GM18520 (cell line): ENCODE results near the gene ALDH9A1.
"Not testable (repeated sequence)": the region's sequence is repeated elsewhere in the genome, so short reads cannot be mapped to it uniquely, and the experiment has no call there.

Source experiments
- ATAC-seq: cut with Tn5 transposase; IDR thresholded peaks from one replicate; pipeline ENCODE4 v1.9.1; 2021; ENCODE audit not compliant: unreplicated experiment

ALDH9A1 gene

DNA sequence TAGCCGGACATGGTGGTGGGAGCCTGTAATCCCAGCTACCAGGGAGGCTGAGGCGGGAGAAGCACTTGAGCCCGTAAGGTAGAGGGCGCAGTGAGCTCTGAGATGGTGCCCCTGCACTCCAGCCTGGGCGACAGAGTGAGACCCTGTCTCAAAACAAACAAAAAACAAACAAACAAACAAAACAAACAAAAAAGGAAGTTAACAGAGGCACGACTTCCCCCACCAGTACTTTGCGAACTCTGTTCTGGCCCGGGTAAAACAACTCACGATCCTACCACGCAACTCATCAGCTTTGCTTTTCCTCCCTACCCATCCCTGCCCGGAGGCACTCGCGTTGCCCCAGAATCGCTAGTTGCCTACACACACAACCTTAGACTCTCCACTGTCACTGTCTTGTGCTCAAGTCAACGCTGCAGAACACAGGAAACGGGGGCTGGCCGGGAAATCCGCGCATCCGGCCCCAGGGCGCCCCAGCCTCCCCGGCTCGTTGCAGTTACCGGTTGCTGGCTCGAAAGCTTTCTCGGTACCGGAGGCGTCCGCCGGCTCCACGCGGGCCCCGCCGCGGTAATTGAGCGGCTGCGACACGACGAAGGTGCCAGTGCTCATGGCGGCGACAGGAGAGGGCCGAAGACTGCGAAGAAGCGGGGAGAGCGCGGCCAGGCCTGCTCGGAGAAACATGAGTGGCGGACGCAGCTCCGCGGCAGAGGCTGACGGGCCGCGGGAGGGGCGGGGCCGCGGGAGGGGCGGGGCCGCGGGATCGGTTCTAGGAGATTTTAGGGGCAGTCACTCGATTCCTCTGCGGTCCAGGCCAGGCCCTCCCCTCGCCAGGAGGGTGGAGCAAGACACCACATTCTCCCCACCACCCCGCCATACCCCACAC is at the start of gene ALDH9A1:
Gene ALDH9A1 (minus strand): TSS at position 682 of the 880 bp plus-strand sequence. CDS start 4 bp downstream, at position 678.
- ATAC-seq, result peak; percentile 82

DNA sequence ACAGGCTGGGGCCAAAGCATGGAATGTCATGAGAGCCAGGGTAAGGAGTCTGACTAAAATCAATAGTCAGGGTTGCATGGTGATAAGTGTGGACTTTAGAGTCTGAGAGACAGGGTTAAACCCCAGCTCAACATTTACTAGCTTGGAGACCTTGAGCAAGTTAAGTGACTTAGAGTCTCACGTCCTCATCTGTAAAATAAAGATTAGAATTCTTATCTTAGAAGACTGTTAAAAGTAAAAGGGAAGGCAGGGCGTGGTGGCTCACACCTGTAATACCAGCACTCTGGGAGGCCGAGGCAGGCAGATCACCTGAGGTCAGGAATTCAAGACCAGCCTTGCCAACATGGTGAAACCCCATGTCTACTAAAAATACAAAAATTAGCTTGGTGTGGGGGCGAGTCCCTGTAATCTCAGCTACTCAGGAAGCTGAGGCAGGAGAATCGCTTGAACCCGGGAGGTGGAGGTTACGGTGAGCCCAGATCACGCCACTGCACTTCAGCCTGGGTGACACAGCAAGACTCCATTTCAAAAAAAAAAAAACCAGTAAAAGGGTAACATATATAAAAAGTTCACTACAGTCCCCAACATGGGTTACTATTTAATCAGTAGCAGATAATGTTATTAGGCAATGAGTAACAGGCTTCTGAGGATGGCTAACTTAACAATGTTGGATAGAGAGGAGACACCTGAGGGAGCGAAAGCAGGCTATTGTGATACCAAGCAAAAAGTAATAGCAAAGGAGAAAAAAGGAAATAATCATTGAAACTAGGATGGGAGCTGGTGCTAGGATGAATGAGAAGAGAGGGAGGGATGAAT is 49.5 kb upstream of the ALDH9A1 start:
- no peak for ATAC-seq

DNA sequence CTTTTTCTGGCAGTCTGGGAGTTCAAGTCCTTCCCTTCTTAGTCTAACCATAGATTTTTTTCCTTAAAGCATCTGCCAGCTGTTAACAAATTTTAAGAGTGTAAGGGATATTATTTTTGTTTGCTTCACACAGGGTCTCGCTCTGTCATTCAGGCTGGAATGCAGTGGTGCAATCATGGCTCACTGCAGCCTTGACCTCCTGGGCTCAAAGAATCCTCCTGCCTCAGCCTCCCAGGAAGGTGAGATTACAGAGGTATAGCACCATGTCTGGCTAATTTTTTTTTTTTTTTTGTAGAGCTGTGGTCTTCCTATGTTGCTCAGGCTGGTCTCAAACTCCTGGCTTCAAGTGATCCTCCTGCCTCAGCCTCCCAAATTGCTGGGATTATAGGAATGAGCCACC is 46.6 kb upstream of the ALDH9A1 start:
- not testable (repeated sequence) for ATAC-seq

DNA sequence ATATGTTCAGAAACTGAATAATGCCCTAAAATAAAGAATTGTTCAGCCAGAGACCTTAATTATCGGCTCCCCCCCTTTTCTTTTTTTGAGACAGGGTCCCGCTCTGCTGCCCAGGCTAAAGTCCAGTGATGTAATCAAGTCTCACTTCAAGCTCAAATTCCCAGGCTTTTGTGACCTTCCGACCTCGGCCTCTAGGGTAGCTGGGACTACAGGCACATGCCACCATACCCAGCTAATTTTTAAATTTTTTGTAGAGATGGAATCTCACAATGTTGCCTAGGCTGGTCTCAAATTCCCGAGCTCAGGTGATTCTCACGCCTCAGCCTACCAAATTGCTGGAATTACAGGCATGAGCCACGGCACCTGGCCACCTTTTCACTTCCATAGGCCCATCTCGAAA is 43.8 kb upstream of the ALDH9A1 start:
- ATAC-seq, result no peak

DNA sequence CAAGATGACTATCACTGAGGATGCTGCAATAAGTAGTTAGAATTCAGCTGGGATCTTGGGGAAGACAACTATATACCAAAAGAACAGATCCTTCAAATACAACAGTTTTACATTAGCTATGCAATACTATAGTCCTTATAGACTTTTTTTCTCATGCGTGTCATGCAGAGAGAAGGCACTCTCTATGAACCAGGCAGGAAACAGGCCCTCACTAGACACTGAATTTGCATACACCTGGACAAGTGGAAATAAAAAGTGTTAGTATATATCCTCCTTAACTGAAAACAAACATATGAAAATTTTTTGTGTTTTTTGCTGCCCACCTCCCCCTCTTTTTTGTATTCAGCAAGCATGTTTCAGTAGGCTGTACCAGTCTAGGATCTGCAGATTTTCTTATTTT is 40.4 kb upstream of the ALDH9A1 start:
- ATAC-seq, result peak; percentile 97

DNA sequence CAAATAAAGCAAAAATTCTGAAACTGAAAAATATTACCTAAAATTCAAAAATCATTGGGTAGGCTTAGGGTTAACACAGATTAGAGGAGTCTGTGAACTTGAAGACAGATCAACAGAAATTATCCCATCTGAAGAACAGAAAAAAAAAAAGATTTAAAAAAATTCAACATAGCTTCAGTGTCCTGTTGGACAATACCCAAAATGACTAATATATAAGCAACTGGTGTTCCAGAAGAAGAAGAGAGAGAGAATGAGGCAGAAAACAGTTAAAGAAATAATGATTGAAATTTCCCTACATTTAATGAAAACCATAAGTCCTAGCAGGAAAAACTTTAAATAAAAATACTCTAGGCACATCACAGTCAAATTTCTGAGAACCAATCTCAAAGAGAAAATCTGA is 38.8 kb upstream of the ALDH9A1 start:
- no peak for ATAC-seq

DNA sequence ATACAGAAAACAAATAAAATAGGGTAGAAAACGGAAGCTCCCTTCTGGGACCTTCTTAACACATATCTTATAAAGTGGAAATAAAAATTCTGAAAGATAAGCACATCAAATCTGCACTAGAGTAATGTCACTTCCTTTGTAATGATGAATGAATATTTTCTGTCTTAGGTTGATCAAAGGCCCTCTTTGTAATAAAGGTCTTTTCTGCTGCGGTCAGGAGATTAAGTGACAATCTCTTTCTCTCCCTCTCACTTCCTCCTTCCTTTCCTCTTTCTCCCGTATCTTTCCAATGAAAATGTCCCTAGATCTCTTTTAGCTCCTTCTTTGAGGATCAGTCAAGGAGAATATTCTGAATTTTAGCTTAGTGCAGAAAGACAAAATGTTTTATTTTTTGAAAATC is 36.5 kb upstream of the ALDH9A1 start:
- ATAC-seq, result no peak

DNA sequence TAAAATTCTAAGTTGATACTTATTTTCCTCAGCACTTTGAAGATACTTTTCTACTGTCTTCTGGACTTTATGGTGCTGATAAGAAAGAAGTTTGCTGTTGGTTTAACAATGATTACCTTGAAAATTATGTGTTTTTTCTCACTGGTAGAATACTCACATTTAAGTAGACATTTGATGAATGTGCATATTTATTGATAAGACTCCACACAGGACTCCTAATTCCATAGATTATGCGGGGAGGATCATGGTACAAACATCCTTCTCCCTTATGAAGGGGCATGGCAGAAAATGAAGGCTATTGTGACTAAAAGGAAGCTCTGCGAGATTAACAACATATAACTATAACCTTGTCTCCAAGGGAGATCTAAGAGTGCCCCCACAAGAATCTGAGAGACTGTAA is 28.5 kb upstream of the ALDH9A1 start:
- ATAC-seq, result no peak

DNA sequence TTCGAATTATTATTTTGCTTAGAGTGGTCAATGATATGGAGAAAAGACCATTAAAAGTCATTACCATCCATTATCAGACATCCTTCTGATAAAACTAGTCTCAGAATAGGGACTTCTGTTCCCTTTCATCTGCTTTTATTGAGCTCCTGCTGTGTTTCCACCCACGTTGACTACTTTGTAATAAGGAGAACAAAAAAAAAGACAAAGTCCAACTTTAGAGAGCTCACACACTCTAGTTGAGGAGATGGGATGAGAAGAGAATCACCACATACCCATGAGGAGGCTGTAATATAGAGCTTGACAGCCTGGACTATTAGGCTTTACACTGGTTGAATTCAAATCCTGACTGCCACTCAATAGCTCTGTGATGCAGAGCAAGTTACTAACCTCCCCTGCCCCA is 27.8 kb upstream of the ALDH9A1 start:
- no peak for ATAC-seq

DNA sequence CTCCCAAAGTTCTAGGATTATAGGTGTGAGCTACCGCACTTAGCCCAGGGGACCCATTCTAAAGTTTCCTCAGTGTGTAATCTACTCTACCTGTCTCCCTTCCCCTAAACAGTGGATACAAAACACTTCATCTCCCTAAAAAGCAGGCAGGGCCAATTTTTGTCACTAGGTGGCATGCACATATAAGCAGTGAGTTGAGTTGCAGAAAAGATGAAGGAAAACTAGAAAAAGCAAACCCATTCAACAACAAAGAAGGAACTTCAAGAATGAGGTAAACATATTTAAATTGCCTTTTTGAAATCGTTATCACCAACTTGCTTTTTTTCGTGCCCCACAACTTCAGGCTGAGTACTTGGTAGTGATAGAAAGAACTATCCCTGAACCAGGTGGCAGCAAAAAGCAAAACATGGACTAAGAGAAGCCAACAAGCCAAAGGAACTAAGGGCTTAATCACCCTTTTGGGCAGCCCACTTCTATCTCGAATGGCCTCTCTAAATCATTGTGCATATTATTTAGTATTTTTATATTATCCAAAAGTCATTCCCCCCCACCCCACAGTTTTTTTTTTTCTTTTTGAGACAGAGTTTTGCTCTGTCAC is 19.7 kb upstream of the ALDH9A1 start:
- ATAC-seq, result no peak

DNA sequence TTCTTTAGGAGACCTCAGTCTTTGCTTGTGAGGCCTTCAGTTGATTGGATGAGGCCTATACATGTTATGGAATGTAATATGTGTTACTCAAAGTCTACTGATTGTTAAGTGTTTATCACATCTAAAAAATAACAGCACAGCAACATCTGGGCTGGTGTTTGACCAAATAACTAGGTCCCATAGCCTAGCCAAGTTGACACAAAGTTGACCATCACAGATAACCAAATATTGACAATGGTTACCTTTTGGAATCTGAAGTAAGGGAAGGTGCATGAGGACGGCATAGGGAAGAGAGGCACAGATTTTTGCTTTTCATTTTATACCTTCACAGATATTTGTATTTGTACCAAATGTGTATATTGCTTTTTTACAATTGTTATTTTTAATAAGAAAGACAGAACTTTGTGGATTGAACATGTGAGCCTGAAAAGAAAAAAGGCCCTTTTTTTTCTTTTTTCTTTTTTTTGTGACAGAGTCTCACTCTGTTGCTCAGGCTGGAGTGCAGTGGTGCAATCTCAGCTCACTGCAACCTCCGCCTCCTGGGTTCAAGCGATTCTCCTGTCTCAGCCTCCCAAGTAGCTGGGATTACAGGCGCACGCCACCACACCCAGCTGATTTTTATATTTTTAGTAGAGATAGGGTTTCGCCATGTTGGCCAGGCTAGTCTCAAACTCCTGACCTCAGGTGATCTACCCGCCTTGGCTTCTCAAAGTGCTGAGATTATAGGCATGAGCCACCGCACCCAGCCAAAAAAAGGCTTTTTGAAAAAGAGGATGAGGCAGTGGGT is 18.1 kb upstream of the ALDH9A1 start:
- not testable (repeated sequence) for ATAC-seq

DNA sequence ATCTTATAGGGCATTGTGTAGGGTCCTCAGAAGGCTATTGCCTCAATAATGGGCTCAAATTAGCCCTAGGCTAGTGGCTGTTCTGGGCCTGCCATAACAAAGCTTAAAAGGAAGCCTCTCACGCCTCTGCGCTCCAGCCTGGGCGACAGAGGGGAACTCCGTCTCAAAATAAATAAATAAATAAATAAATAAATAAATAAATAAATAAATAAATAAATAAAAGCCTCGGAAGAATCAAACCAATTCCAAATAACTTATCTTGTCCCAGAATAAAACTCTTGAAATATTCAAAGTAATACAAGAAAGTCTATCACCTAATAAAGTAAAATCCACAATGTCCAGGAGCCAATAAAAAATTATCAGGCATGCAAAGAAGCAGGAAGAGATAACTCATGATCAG is 14.4 kb upstream of the ALDH9A1 start:
- no peak for ATAC-seq

DNA sequence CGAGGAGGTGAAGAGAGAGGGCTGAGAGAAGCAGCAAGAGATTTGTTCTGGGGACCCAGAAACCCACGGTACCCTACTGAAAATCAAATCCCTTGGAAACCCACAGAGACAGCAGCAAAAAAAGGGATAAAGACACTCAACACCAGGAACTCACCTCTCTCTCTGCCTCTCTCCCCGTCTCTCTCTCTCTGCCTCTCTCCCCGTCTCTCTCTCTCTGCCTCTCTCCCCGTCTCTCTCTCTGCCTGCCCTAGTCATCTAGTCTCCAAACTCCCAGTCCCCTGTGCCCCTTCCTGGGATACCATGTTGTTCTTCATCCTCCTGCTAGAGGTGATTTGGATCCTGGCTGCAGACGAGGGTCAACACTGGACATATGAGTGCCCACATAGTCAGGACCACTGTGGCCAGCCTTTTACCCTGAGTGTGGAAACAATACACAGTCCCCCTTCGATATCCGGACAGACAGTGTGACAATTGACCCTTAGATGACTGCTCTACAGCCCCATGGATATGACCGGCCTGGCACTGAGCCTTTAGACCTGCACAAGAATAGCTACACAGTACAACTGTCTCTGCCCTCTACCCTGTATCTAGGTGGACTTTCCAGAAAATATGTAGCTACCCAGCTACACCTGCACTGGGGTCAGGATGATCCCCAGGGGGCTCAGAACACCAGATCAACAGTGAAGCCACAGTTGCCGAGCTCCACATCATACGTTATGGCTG is 9.8 kb upstream of the ALDH9A1 start:
- ATAC-seq, result no peak

DNA sequence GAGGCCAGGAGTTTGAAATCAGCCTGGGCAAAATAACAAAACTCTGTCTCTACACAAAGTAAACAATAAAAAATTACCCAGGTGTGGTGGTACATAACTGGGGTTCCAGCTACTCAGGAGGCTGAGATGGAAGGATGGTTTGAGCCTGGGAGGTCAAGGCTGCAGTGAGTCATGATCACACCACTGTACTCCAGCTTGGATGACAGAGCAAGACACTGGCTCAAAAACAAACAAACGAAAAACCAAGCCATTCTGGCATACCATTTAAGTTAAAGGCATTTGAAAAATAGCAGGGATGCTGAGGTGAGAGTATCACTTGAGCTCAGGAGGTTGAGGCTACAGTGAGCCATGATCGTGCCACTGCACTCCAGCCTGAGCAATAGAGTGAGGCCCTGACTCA is 5.3 kb upstream of the ALDH9A1 start:
- no peak for ATAC-seq

DNA sequence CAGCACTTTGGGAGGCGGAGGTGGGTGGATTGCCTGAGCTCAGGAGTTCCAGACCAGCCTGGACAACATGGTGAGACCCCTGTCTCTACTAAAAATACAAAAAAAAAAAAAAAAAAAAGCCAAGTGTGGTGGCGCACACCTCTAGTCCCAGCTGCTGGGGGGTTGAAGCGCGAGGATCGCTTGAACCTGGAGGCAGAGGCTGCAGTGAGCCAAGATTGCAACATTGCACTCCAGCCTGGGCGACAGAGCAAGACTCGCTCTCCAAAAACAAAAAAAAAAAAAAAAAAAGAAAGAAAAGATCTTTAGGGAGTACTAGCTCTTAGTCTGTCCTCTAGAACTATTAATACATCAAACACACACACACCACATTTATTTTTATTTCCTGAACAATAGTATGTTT is 3.6 kb upstream of the ALDH9A1 start:
- not testable (repeated sequence) for ATAC-seq

DNA sequence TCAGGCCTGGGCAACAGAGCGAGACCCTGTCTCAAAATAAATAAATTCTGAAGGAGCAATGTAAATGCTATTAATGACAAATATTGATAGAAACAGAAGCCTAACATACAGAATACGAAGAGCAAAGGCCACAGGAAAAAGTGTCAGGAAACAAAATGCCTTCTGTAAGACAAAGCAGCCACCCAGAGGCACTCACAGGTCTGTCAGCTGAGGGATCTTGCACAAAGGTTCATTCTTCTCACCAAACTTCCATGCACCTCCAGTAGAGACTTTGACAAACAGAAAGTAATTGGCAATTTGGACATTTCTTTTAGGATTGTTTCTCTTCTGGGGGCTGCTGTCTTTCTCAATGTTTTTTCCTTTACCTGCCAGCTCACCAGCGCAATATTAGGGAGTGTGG is 1.2 kb upstream of the ALDH9A1 start:
- ATAC-seq, result no peak

DNA sequence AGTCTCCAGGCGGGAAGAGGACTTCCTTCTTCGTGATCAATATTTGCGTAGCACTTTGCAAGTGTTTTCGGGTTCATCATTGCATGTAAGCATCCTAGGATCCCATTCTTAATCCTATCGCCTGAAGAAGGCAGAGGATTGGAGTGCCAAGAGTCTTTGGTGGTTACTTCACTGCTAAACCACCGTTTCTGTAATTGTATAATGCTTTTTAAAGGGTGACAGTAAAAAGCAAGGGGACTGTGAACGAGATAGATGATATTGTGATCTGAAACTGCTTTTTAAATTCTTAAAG is 345 bp upstream of the ALDH9A1 start:
- no peak for ATAC-seq

DNA sequence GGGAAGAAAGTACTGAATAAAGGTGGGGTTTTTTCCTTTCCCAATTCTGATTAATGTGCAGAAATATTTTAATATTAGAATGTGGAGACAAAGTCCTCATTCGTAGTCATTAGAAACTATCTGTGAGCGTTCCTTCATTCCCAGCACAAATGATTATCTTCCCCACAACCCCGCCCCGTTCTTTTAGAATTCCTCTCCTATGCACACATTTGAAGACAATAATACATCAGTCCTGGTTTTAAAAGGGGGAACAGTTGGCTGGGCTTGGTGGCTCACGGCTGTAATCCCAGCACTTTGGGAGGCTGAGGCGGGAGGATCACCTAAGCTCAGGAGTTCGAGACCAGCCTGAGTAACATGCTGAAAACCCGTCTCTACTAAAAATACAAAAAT is 876 bp downstream of the ALDH9A1 start:
- no peak for ATAC-seq

DNA sequence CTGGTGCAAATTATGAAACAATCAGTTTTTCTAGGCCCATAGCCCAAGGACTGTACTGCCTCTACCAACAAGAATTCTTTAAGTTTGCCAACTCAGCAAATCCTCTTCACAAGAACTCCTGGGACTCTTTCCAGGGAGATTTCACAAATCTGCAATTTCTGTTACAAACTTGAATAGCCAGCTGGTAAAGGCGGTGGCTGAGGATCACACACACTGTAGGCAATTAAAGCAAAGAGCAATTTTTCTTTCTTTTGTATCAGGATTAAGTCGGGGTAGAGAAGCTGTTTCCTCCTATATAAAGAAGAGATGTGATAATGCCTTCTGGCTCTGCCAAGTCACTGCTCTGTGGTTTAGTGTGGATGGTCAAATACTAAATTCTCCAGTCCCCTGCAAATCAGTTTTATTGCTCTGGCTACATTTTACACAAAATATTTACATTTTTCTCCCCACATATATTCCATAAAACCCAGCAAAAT is 1.7 kb downstream of the ALDH9A1 start:
- no peak for ATAC-seq

DNA sequence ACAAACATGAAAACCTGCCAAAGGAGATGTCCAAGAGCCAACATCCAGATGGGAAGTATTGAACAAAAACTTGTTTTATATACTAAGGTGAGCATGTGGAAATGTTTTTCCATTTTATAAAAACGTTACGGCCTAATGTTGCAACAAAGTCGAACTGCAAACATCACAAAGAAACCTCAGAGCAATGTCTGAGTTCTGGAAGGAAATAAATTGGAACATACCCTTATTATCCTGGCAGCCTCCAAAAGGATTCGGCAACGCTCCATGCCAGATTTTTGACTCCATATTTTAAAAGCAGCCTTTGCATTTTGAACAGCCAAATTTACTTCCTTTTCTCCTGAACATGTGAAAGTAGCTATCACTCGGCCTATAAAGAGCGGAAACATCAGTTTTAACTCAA is 3.3 kb downstream of the ALDH9A1 start:
- no peak for ATAC-seq
